Dendritic cell treated with granulocyte-macrophage colony-stimulating factor and Interleukin-4, amounts not matched to agents 40 ng/mL and 50 ng/mL, for 4 days (primary cell): Measurements from ENCODE around the gene TCF23.
"Not testable (repeated sequence)": the region's sequence is repeated elsewhere in the genome, so short reads cannot be mapped to it uniquely, and the experiment has no call there.

Source experiments
- H3K27ac Mint-ChIP-seq: one replicate; pipeline ENCODE4 v1.8.0; 2022; ENCODE audit warnings: mild to moderate bottlenecking, mixed read lengths
- H3K27me3 Mint-ChIP-seq: one replicate; pipeline ENCODE4 v1.8.0; 2022; ENCODE audit warnings: mild to moderate bottlenecking, mixed read lengths
- H3K36me3 Mint-ChIP-seq: one replicate; pipeline ENCODE4 v1.8.0; 2022; ENCODE audit warnings: low read depth, mixed read lengths
- H3K4me1 Mint-ChIP-seq: one replicate; pipeline ENCODE4 v1.8.0; 2022; ENCODE audit warnings: low read depth, mixed read lengths
- H3K4me3 Mint-ChIP-seq: one replicate; pipeline ENCODE4 v1.8.0; 2022; ENCODE audit warnings: mild to moderate bottlenecking, moderate library complexity, mixed read lengths
- H3K9me3 Mint-ChIP-seq: one replicate; pipeline ENCODE4 v1.8.0; 2022; ENCODE audit warnings: mixed read lengths
- intact Hi-C: fragments of 100-400 bp; cut with micrococcal nuclease; formaldehyde crosslinking; loops from one replicate; pipeline ENCODE4 v1.15.0; 2022

TCF23 gene

DNA sequence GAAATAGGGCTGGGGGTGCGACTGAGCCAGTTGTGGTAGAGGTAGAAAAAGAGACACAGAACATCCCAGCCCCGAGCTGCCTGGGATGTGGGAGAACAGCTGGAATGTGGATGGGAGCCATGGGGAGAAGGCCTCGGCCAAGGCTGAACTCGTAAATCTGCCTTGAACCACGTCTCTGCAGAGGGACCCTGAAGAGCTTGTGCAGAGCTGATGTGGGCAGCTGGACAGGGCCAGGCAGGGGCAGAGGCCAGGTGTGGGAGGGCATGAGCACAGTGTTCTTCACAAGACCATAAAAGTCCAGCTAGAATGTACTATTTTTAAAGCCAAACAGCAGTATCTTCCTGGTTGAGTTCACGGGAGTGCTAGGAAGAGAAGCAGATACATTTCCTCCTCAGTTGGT, 5.7 kb downstream of the TCF23 start:
- H3K4me1 Mint-ChIP-seq, result peaks cover 12% of the 10 kb centered on the region
- no peak overlapping the region for H3K4me3 Mint-ChIP-seq
- no peaks in the 10 kb centered on the region for H3K36me3 Mint-ChIP-seq
- intact Hi-C loops, result no loop called here
- no peak overlapping the region for H3K27ac Mint-ChIP-seq
- H3K27me3 Mint-ChIP-seq, result peaks cover 1% of the 10 kb centered on the region
- H3K9me3 Mint-ChIP-seq, result no peaks in the 10 kb centered on the region

DNA sequence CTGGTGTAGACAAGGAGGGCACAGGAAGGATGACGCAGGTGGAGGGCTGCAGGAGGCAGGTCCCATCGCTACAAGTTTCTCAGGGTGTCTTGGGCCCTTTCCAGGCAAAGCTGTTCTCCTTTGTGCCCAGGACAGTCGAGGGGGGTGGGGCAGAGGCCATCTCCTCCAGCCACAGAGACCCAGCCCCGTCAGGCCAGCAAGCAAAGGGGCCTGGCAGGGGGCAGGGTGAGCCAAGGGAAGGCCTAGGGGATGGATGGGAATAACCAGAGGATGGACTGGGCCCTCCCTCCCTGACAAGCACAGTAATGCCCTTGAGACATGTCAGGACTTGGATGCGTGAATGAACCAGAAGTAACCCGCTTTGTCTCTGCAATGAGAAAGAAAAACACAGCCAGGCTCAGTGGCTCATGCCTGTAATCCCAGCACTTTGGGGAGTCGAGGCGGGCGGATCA, 6.3 kb downstream of the TCF23 start:
- H3K27me3 Mint-ChIP-seq, result peaks cover 1% of the 10 kb centered on the region
- intact Hi-C loops, result no loop called here
- no peak overlapping the region for H3K27ac Mint-ChIP-seq
- H3K4me1 Mint-ChIP-seq, result peaks cover 12% of the 10 kb centered on the region
- no peak overlapping the region for H3K4me3 Mint-ChIP-seq
- H3K9me3 Mint-ChIP-seq, result no peaks in the 10 kb centered on the region
- H3K36me3 Mint-ChIP-seq, result no peaks in the 10 kb centered on the region

DNA sequence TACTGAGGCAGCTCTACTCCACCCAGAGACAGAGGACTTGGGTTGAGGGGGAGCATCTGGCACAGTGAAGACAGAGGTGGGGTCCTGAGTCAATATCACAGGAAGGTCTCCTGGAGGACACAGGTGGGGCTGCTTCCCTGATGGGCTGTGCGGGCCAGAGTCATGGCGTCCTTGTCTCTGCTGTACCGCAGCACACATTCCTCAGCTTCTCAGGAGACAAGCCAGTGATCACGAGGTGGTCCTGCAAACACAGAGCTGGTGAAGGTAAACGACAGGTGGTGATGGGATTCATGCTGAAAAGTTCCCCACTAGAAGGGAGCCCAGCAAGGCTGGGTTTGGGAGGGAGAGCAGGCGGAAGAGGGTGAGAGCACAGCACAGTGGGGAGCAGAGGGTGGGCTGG, 9.7 kb downstream of the TCF23 start:
- Mint-ChIP-seq H3K36me3 (no peaks in the 10 kb centered on the region), H3K9me3 (no peaks in the 10 kb centered on the region), H3K27ac (no peak overlapping the region), H3K4me3 (no peak overlapping the region), H3K27me3 (no peaks in the 10 kb centered on the region), H3K4me1 (peaks cover 5% of the 10 kb centered on the region)
- intact Hi-C loops, result no loop called here

DNA sequence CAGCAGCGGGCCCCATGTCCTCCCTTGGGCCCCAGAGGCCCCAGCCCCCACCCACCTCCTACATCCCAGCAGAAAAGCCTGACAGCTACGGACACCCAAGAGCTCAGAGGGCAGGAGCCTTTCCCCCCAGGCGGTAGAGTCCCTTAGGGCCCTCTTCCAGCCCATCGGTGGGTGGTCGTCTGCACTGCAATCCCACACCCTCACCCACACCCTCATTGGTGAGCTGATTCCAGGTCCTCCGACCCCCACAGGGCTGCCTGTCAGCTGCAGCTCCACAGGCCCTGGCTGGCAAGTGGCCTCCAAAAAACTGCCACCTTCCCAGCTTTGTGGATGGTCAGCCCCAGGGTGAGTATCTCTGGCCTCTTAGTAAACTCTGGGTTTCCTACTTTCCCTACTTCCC, 10.5 kb downstream of the TCF23 start:
- Mint-ChIP-seq H3K36me3 (no peaks in the 10 kb centered on the region), H3K27ac (no peak overlapping the region), H3K4me3 (no peak overlapping the region), H3K4me1 (peaks cover 5% of the 10 kb centered on the region), H3K9me3 (no peaks in the 10 kb centered on the region), H3K27me3 (no peaks in the 10 kb centered on the region)
- intact Hi-C loops, result no loop called here

DNA sequence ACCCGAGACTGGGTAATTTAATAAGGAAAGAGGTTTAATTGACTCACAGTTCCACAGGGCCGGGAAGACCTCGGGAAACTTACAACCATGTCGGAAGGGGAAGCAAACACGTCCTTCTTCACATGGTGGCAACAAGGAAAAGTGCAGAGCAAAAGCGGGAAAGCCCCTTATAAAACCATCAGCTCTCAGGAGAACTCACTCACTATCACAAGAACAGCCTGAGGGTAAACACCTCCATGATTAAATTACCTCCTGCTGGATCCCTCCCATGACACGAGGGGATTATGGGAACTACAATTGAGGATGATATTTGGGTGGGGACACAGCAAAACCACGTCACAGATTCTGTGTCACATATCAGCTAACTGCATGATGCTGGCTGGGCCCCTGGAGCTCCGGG, 11.4 kb downstream of the TCF23 start:
- Mint-ChIP-seq H3K4me3 (no peak overlapping the region), H3K36me3 (no peaks in the 10 kb centered on the region), H3K4me1 (peaks cover 5% of the 10 kb centered on the region), H3K27me3 (no peaks in the 10 kb centered on the region), H3K27ac (no peak overlapping the region), H3K9me3 (no peaks in the 10 kb centered on the region)
- intact Hi-C loops, result no loop called here

DNA sequence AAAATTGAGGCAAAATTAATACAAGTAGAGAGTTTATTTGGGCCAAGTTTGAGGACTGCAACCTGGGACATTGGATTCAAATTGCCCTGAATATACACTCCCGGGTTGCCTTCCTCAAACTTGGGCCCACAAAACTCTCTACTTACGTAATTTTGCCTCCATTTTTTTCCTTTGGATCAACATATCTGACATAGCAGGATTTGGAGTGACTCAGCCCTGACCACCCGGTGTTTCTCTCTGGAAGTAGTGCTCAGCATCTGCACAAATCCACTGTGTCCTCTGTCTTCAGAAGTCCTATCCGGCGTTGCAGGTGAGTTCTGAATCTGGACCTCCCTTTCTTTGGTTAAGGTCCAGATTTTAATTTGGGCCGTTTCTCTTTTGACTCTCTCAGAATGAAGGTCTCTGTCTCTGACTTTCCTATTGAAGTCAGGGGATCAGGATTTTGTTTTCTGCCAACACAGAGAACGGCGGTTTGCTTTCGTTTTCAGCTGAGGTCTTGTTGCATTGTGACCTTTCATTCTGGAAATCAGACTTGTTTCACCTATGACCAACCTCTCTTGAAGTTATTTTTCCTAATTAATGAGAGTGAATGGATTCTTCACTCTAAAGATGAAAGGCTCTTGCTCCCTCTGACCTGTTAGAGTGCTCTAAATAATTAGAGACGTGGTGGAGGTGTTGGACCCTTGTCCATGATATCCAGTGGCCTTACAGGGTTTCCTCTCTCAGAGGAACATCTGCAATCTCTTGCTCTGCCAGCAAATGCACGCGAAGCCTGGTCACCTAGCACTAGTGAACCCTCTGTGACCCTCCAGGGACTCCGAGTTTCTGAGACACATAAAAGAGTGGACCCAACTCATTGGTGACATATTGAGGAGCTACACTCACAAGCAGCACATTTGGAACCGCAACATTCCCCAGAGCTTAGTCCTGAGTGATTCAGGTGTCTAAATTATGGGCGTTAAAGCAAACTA, 13.6 kb downstream of the TCF23 start:
- Mint-ChIP-seq H3K36me3 (no peaks in the 10 kb centered on the region), H3K4me1 (no peaks in the 10 kb centered on the region), H3K27ac (no peak overlapping the region), H3K9me3 (no peaks in the 10 kb centered on the region), H3K27me3 (no peaks in the 10 kb centered on the region), H3K4me3 (no peak overlapping the region)
- intact Hi-C loops, result no loop called here

DNA sequence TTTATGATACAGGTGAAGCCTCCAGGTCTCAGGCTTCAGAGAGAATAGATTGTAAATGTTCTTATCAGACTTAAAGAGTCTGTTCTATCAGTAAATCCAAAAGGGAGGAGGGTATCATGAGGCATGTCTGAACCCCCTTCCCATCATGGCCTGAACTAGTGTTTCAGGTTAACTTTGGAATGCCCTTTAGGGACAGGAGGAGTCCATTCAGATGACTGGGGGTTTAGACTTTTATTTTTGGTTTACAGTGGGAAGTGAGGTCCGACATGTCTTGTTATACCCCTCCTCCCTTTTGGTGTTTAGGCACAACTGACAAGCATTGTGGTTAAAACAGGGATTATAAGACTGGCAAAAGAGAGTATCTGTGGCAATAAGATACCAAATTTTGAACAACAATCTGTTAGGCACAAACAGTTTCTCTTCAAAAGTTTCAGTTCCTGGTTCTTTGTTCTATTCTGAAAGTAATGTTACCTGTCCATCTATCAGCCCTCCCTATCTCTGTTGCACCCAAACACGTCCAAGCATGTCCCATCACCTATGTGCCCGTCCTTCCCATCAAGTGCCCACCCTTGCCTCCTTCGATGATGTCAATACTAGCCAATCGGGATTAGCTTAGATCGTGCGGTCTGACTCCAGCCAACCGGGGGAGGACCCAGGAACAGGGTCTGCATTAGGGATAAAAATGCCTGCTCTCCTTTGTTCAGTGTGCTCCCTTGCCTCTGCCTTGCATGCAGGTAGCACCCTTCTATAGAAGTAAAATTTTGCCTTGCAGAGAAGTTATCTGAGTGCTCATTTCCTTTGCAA, 16.4 kb downstream of the TCF23 start:
- Mint-ChIP-seq H3K4me3 (no peak overlapping the region), H3K4me1 (peaks cover 2% of the 10 kb centered on the region), H3K9me3 (no peaks in the 10 kb centered on the region), H3K27me3 (peaks cover 3% of the 10 kb centered on the region), H3K27ac (no peak overlapping the region), H3K36me3 (no peaks in the 10 kb centered on the region)
- intact Hi-C loops, result no loop called here

DNA sequence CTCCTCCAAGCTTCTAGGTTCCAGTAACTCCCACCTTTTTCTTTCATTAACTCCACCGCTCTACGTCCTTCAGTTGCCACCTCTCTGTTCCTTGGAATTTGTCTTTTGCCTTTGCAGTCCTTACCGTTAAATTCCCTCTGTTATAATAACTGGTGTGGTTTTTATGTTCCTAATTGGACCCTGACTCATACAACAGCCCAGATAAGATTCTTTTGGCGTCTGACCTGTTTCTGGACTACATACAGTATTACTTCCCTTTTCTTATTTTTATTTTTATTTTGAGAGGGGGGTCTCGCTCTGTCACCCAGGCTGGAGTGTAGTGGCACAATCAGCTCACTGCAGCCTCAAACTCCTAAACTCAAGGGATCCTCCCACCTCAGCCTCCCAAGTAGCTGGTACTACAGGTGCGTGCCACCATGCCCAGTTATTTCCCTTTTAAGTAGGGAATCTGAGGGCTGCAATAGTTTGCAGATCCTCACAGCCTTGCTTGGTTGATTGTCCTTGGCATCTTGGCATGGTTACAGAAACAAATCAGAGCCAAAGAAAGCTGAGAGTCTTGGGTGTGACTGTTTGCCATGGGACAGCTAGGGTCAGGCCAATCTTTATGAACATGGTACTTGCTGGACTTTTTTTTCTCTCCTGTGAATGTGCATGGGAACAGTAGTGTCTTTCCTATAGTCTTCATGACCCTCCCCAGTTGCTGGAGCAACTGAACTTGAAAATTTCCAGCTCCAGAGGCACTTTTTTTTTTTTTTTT, 22.0 kb downstream of the TCF23 start:
- no peaks in the 10 kb centered on the region for H3K36me3 Mint-ChIP-seq
- peaks cover 13% of the 10 kb centered on the region for H3K4me1 Mint-ChIP-seq
- no peak overlapping the region for H3K4me3 Mint-ChIP-seq
- H3K9me3 Mint-ChIP-seq, result no peaks in the 10 kb centered on the region
- H3K27ac Mint-ChIP-seq, result no peak overlapping the region
- intact Hi-C loops, result no loop called here
- H3K27me3 Mint-ChIP-seq, result peaks cover 14% of the 10 kb centered on the region

DNA sequence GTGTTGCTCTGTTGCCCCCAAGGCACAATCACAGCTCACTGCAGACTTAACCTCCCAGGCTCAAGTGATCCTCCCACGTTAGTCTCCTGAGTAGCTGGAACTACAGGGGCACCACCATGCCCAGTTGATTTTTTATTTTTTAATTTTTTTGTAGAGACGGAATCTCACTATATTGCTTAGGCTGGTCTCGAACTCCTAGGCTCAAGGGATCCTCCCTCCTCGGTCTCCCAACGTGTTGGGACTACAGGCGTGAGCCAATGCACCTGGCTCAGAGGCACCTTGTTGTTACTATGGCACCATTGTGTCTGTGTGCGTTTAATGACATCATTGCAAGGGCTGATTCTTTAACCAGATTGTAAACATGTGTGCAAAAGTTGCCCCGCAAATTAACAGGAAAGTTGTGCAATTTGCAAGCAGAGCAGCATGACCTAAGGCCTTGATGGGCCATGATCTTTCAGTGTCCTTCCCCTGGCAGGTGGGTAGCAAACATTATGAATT, 22.6 kb downstream of the TCF23 start:
- H3K9me3 Mint-ChIP-seq, result no peaks in the 10 kb centered on the region
- H3K4me3 Mint-ChIP-seq, result no peak overlapping the region
- H3K27me3 Mint-ChIP-seq, result peaks cover 16% of the 10 kb centered on the region
- peaks cover 13% of the 10 kb centered on the region for H3K4me1 Mint-ChIP-seq
- no peaks in the 10 kb centered on the region for H3K36me3 Mint-ChIP-seq
- no peak overlapping the region for H3K27ac Mint-ChIP-seq
- intact Hi-C loops, result no loop called here

DNA sequence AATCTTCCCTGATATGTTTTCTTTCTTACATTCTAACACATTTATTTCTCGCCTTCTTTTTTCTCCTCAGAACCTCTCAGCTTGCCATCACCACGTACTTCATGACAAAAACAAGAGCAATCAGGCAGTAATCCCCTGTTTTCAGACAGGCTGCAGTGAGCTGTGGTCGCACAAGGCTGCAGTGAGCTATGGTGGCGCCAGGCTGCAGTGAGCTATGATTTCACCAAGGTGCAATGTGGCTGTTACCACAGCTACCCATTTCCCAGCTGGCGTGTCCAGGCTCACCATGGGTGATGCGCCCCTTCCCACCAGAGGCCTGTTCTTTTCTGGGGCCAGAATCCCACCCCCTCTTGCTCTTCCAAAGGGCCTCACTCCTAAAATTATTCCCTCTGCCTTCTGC, 25.8 kb downstream of the TCF23 start:
- H3K27ac Mint-ChIP-seq, result no peak overlapping the region
- H3K9me3 Mint-ChIP-seq, result no peaks in the 10 kb centered on the region
- intact Hi-C loops, result no loop called here
- peaks cover 23% of the 10 kb centered on the region for H3K27me3 Mint-ChIP-seq
- H3K4me3 Mint-ChIP-seq, result no peak overlapping the region
- H3K4me1 Mint-ChIP-seq, result peaks cover 13% of the 10 kb centered on the region
- no peaks in the 10 kb centered on the region for H3K36me3 Mint-ChIP-seq

DNA sequence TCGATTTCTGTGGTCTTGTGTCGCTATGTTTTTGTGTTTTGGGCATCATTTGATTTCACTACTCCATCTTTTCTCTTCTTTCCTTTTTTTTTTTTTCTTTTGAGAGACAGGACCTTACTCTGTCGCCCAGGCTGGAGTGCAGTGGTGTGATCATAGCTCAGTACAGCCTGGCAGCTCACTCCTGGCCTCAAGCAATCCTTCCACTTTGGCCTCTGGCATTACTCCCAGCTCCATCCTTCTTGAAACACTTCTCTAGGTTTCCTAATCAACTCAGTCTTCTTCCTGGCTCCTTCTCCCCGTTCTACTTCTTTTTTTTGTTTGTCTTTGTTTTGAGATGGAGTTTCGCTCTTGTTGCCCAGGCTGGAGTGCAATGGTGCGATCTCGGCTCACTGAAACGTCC, 26.5 kb downstream of the TCF23 start:
- H3K27ac Mint-ChIP-seq, result no peak overlapping the region
- H3K9me3 Mint-ChIP-seq, result no peaks in the 10 kb centered on the region
- H3K36me3 Mint-ChIP-seq, result no peaks in the 10 kb centered on the region
- H3K27me3 Mint-ChIP-seq, result peaks cover 18% of the 10 kb centered on the region
- peaks cover 9% of the 10 kb centered on the region for H3K4me1 Mint-ChIP-seq
- intact Hi-C loops, result no loop called here
- H3K4me3 Mint-ChIP-seq, result no peak overlapping the region

DNA sequence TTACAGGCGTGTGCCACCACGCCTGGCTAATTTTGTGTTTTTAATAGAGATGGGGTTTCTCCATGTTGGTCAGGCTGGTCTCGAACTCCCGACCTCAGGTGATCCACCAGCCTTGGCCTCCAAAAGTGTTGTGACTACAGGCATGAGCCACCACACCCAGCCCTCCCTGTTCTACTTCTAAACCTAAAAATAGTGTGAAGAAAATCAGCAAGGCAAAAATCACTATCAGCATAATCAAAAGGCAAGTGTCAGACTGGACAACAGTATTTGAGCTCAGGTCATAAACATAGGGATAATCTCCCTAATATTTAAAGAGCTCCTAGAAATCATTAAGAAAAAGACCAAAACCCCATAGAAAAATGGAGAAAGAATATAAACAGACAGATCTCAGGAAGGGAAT, 27.0 kb downstream of the TCF23 start:
- peaks cover 14% of the 10 kb centered on the region for H3K27me3 Mint-ChIP-seq
- H3K27ac Mint-ChIP-seq, H3K9me3 Mint-ChIP-seq, H3K4me3 Mint-ChIP-seq, intact Hi-C loops, H3K4me1 Mint-ChIP-seq, H3K36me3 Mint-ChIP-seq: not testable (repeated sequence)

DNA sequence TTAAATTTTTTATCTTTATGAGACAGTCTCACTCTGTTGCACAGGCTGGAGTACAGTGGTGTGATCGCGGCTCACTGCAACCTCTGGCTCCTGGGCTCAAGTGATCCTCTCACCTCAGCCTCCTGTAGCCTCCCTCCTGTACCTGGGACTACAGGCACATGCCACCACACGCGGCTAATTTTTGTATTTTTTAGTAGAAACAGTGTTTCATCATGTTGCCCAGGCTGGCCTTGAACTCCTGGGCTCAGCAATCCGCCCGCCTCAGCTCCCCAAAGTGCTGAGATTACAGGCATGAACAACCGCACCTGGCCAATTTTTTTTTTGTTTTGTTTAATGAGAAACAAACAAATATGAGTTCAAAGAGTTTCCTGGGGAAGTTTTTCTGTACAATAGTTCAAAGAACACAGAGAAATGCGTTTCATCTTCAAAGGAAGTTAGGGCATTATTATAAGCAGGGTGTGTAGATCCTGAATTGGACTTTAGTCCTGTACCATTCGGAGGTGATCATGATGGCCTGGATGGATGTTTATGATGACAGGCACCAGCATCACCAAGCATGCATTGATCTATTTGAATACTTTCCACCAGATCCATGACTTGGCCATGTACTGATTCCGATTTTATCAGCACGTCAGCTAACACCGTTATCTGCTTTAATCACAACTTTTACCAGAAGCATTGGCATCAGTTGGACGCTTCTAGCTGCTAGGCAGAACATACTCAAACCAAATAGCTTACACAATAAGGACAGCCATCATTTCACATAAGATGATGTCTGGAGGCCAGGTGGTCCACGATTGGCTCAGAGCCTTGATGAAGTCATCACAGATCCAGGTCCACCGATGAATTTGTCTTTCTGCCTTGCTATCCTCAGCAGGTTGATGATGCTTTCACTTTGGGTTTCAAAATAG, 28.9 kb downstream of the TCF23 start:
- H3K27ac Mint-ChIP-seq, result no peak overlapping the region
- no peak overlapping the region for H3K4me3 Mint-ChIP-seq
- H3K4me1 Mint-ChIP-seq, result no peaks in the 10 kb centered on the region
- peaks cover 9% of the 10 kb centered on the region for H3K27me3 Mint-ChIP-seq
- H3K36me3 Mint-ChIP-seq, result no peaks in the 10 kb centered on the region
- H3K9me3 Mint-ChIP-seq, result no peaks in the 10 kb centered on the region
- intact Hi-C loops, result no loop called here
